Psoas muscle (tissue), 8 donors: ENCODE data around the gene TPCN1. TPM values are rescaled to one million over a fixed set of nuclear protein-coding genes. Genes with fewer than 3 reads are reported as not detected.
A peak's percentile ranks its signal among the peaks of the same experiment; 100 is the strongest.

Experiments used
- ATAC-seq, 4 donors: fragments of 200-7000 bp; cut with Tn5 transposase; one replicate each; pipeline ENCODE4 v1.9.1; 2020; ENCODE audit warnings: moderate library complexity in 3 of 4, mild to moderate bottlenecking in 2 of 4
- DNase-seq, 2 donors: peaks; one replicate each; pipeline ENCODE4 v3.0.0-alpha.2; 2020
- H3K27ac ChIP-seq: fragments of 200-600 bp; one replicate; pipeline ENCODE4 v1.8.0; 2022
- H3K27me3 ChIP-seq, 3 donors: fragments of 200-600 bp in 1 of 3; one replicate each; pipeline versions ENCODE4 v1.6.1 to v1.8.0; 2013 to 2022; ENCODE audit warnings: low read length in 2 of 3, mild to moderate bottlenecking in 2 of 3, moderate library complexity in 1 of 3; ENCODE audit not compliant: insufficient read depth in 3 of 3
- H3K36me3 ChIP-seq, 2 donors: fragments of 200-600 bp in 1 of 2; one replicate each; pipeline versions ENCODE4 v1.6.1 to v1.8.0; 2013 to 2022; ENCODE audit warnings: low read depth in 1 of 2, mild to moderate bottlenecking in 1 of 2, moderate library complexity in 1 of 2; ENCODE audit not compliant: insufficient read depth in 1 of 2
- H3K4me1 ChIP-seq: fragments of 200-600 bp; one replicate; pipeline ENCODE4 v1.8.0; 2022
- H3K4me3 ChIP-seq: fragments of 200-600 bp; one replicate; pipeline ENCODE4 v1.8.0; 2022; ENCODE audit warnings: mild to moderate bottlenecking
- H3K9me3 ChIP-seq: fragments of 200-600 bp; one replicate; pipeline ENCODE4 v1.8.0; 2022
- WGBS, 3 donors: extraction: QIAGEN DNeasy Blood & Tissue Kit; methylation state at CpG; one replicate each; pipeline versions ENCODE4 v1.1.6 to v1.1.7; 2013; 5-methylcytosine and 5-hydroxymethylcytosine counted together
- intact Hi-C, 2 donors: fragments of 100-400 bp; cut with DNase I; formaldehyde crosslinking; loops; one replicate each; pipeline versions ENCODE4 v1.11.0 to v1.14.2; 2022
- polyA plus RNA-seq, 3 donors: library from polyadenylated mRNA; stranded (reverse); fragments of 200-250 nt; gene quantifications; one replicate each; pipeline ENCODE4 v1.2.3, GENCODE V29; 2013
- total RNA-seq, 4 donors: library from RNA; stranded (reverse); fragmentation: NEBNext Ultra II Directional in 2 of 4; extraction: Animal tissue kit (Norgen Biotek cat#: 25700) in 2 of 4; gene quantifications; one replicate each; pipeline versions ENCODE4 v1.2.1 to v1.2.4, GENCODE V29; 2021 to 2023
- TF ChIP-seq, protein P1 (sequence below): fragments of 200-600 bp; IDR thresholded peaks from one replicate; pipeline ENCODE4 v1.8.0; 2022; ENCODE audit warnings: antibody characterized with exemption
- donor health status: healthy with polysubstance abuse.
- donor health status: DM: no; HTN: no; CAD: no; lungs with moderate emphysema.
- donor health status: Bipolar disorder and iron deficiency.
- donor health status: healthy.
- donor health status: DM: yes; HTN: yes; CAD: no.
- donor health status: DM: no; HTN: no; CAD: no.
- donor health status: DM: no; HTN: no; CAD: no.
- donor health status: DM: yes; HTN: yes; CAD: no.

TPCN1 gene
- total and polyA plus RNA-seq, 7 donors = 7.6 to 36.2 (median 25.2) TPM

DNA sequence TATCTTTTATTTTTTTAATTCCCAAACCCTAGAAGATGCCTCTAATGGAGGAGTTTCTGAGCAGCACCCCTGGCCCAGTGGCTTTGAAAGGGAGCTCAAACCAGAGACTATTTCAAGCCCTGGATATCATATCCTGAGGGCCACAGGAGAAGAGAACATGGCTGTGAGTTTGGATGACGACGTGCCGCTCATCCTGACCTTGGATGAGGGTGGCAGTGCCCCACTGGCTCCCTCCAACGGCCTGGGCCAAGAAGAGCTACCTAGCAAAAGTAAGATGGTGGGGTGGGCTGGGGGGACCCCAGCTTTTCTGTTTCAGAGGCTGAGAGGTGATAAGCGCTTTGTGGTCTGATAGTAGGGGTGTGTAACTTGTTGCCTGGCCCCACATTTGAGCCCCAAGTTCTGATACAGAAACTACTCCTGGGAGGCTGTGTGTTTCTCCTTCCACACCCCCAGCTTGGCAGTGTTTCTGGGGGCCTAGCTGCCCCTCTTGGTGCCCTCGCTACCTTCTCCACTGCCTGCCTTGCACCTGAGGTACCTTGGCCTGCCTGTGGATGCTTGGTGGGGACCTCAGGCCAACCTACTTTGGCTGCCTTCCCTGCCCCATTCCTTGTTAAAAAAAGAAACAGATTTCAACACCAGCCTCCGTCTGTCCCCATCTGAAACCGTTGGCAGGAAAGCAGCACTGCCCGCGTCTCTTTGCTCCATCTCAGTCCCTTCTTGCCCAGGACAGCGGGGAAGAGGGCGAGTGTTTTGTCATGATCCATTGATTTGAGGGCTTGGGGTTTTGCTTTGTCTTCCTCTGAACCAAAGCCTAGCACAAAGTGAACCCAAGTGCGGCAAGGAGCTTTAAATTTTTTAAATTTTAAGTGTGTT lies 5.7 kb downstream of the TPCN1 start:
- DNase-seq (peak; percentile 56 to 83), ATAC-seq (peak; percentile 61 to 71 (median 67))
- Histone ChIP-seq H3K4me3 (peak overlapping the region; percentile 14), H3K9me3 (no peaks in the 10 kb centered on the region), H3K27ac (peak overlapping the region; percentile 95), H3K36me3 (peaks cover 0 to 24% of the 10 kb centered on the region in 2 donors), H3K27me3 (no peaks in the 10 kb centered on the region), H3K4me1 (peaks cover 85% of the 10 kb centered on the region)
- TF ChIP-seq, protein P1, sequence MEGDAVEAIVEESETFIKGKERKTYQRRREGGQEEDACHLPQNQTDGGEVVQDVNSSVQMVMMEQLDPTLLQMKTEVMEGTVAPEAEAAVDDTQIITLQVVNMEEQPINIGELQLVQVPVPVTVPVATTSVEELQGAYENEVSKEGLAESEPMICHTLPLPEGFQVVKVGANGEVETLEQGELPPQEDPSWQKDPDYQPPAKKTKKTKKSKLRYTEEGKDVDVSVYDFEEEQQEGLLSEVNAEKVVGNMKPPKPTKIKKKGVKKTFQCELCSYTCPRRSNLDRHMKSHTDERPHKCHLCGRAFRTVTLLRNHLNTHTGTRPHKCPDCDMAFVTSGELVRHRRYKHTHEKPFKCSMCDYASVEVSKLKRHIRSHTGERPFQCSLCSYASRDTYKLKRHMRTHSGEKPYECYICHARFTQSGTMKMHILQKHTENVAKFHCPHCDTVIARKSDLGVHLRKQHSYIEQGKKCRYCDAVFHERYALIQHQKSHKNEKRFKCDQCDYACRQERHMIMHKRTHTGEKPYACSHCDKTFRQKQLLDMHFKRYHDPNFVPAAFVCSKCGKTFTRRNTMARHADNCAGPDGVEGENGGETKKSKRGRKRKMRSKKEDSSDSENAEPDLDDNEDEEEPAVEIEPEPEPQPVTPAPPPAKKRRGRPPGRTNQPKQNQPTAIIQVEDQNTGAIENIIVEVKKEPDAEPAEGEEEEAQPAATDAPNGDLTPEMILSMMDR = peak; percentile 11
- intact Hi-C loops = loop anchor here in 1 of 2 donors (5.0 kb wide), 1 partner anchor 35 kb away; no protein-coding TSS in a partner anchor
- 29 to 44% (median 36%) methylated on average over 13 of the region's 13 CpGs for WGBS, 3 donors

DNA sequence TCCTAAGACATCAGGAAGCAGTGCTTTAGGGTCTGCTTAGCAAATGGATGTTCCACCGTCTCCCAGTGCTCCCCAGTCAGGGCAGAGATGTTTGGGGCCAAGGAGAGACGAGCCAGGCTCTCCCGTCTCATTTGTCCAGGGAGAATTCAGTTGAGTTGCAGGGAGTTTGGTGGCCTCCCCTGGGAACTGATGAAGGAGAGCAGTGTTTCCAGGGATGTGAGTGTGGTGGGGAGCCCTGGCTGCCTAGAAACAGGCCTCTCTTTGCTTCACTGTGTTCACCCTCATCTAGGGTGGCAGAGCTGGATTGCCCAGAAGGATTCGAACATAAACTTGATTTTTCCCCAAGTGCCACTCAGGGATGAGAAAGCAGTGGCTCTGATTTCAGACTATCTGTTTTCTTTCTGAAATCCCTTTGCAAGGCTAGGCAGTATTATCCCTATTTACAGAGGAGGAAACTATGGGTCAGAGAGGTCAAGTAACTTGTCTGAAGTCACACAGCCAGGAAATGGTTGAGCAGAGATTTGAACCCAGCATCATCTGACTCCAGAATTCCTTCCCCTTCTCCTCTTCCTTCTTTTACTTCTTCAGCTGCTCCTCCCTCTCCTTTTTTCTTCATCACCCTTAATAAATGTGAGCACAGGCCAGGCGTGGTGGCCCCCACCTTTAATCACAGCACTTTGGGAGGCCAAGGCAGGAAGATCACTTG lies 6.6 kb downstream of the TPCN1 start:
- DNase-seq (no peak), ATAC-seq (no peak)
- intact Hi-C loops = loop anchor here in 1 of 2 donors (5.0 kb wide), 1 partner anchor 34 kb away; no protein-coding TSS in a partner anchor
- H3K27me3 ChIP-seq = no peaks in the 10 kb centered on the region
- no peaks in the 10 kb centered on the region for H3K9me3 ChIP-seq
- TF ChIP-seq, protein P1 = no peak
- peaks cover 92% of the 10 kb centered on the region for H3K4me1 ChIP-seq
- WGBS, 3 donors = 36 to 76% (median 43%) methylated on average over 5 of the region's 5 CpGs
- peak overlapping the region; percentile 95 for H3K27ac ChIP-seq
- peak overlapping the region; percentile 14 for H3K4me3 ChIP-seq
- H3K36me3 ChIP-seq = peaks cover 0 to 28% of the 10 kb centered on the region in 2 donors

DNA sequence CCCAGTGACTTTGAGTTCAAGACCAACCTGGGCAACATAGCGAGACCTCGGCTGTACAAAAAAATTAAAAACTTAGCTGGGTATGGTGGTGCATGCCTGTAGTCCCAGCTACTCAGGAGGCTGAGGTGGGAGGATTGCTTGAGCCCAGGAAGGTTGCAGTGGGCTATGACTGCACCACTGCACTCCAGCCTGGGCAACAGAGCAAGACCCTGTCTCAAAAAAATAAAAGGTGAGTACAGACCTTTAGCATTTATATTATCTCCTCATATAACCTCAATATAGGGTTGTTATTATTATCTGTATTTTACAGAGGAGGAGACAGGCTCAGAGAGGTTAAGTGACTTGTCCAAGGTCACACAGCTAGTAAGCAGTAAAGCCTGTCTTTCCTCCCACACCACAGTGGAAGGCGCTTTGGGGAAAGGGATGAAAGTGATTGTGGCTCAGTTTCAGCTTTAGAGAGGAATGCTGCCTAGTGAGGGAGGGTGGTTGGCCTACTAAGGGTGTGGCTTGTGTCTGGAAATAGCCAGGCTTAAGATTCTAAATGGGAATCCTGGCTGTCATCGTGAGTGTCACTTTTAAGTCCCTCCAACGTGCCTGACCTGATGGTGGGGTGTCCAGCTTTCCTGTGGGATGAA lies 7.2 kb downstream of the TPCN1 start:
- 46 to 57% (median 52%) methylated on average over 5 of the region's 5 CpGs for WGBS, 3 donors
- Histone ChIP-seq H3K4me1 (peaks cover 85% of the 10 kb centered on the region), H3K27ac (peak overlapping the region; percentile 95), H3K9me3 (no peaks in the 10 kb centered on the region), H3K27me3 (no peaks in the 10 kb centered on the region), H3K36me3 (peaks cover 0 to 28% of the 10 kb centered on the region in 2 donors), H3K4me3 (no peak overlapping the region)
- intact Hi-C loops = loop anchor here in 1 of 2 donors (5.0 kb wide), 1 partner anchor 34 kb away; no protein-coding TSS in a partner anchor
- TF ChIP-seq, protein P1 = no peak
- ATAC-seq = peak; percentile 36 to 68 (median 48)
- peak in 1 of 2 donors; percentile 68 for DNase-seq

DNA sequence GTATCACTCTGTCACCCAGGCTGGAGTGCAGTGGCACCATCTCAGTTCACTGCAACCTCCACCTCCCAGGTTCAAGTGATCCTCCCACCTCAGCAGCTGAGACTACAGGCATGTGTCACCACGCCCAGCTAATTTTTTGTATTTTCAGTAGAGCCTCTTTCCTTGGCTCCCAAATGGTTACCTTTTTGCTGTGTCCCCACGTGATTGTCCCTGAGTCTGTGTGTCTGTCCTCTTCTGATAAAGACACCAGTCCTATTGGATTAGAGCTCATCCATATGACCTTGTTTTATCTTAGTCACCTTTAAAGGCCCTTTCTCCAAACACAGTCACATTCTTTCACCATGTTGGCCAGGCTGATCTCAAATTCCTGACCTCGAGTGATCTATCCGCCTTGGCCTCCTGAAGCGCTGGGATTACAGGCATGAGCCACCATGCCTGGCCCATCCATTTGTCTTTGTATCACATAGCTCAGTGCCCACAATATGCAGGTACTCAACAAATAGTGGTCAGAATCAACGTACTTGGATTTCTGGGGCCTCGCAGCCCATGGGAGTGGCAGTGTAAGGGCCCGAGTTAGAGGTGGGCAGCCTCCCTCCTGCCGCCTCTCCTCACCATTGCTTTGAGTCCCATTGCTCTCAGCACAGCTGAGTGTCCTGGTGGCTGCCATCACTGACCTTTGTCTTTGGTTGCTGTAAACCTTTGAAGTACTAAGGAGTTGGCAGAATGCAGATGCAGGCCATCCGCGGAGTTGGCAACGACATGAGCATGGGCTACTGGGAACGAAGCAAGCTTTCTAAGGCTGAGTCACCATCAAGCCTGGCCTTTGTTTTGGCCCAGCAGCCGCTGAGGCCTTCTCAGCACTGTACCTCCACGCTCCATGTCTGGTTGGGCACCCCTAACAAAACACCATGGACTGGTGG lies 9.3 kb downstream of the TPCN1 start:
- Histone ChIP-seq H3K4me3 (no peak overlapping the region), H3K27me3 (no peaks in the 10 kb centered on the region), H3K27ac (peak overlapping the region; percentile 95), H3K36me3 (peaks cover 0 to 28% of the 10 kb centered on the region in 2 donors), H3K9me3 (no peaks in the 10 kb centered on the region), H3K4me1 (peaks cover 84% of the 10 kb centered on the region)
- ATAC-seq = peak; percentile 27 to 49 (median 36)
- 44 to 56% (median 49%) methylated on average over 15 of the region's 15 CpGs for WGBS, 3 donors
- TF ChIP-seq, protein P1 = no peak
- peak; percentile 55 to 83 for DNase-seq
- intact Hi-C loops = no loop called here
